ENCODE results near the gene KLHL14.

The KLHL14 gene

DNA sequence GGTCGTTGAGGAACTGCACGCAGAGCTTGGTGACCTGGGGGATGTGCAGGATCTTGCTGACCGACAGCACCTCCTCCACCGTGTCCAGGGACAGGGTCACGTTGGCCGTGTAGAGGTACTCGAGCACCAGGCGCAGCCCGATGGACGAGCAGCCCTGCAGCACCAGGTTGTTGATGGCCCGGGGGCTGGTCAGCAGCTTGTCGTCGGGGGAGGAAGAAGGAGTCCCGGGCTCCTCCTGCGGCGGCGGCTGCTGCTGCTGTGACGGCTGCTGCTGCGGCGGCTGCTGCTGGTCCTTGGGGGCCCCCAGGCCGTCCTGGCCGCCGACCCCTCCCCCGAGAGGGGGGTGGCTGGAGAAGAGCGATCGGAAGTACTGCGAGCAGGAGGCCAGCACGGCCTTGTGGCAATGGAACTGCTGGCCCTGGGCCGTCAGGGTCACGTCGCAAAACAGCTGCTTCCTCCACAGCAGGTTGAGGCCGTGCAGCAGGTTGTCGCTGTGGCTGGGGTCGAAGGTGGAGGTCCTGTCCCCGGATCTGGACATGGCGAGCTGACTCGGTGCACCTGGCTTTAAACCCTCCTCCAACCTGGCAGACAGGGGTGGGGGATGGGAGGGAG, 2.7 kb downstream of the KLHL14 start:
- no peak for DNase-seq (ENCODE audit: low read depth in 2 of 2)

DNA sequence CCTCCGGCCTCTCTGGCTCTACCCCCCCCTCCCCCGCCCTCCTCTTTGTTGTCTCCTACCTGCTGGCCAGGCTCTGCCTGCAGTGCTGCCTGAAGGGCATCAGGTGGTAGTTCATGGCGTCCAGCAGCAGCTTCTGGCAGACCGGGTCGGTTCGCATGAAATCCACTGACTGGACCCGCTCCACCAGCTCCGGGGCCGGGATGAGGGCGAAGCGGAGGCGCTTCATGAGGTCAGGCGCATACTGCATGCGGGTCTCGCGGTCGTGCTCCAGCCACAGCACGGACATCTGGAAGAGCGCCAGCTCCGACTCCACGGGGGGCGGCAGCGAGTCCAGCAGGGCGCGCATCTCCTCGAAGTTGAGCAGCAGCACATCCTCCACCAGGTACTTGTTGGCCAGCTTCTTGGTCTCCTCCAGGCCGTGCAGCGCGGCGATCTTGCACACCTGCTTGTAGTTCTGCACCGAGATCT, 3.2 kb downstream of the KLHL14 start:
- DNase-seq (ENCODE audit: low read depth in 2 of 2), result no peak

DNA sequence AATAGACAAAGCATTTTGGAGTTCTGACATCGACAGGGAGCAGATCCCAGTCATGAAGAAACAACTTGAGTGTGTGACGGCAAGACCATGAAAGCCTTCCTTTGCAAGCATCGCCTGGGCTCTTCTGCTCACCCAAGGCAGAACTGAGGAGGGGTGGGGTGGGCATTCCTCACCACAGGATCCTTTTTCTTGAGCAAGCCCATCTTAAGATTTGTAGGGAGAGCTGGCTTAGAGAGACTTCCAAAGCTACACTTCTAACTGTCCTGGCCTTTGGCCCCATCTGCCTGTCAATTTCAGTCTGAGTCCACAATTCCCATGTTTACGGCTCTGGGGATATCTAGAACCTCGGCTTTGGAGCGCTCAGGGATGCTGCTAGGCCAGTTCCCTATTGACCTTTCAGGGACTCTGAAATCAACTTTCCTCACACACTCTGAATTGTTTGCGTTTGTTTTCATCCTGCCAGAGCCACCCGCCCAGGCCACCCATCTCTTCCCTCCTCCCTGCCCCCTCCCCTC, 3.7 kb downstream of the KLHL14 start:
- DNase-seq (ENCODE audit: low read depth in 2 of 2), result no peak

DNA sequence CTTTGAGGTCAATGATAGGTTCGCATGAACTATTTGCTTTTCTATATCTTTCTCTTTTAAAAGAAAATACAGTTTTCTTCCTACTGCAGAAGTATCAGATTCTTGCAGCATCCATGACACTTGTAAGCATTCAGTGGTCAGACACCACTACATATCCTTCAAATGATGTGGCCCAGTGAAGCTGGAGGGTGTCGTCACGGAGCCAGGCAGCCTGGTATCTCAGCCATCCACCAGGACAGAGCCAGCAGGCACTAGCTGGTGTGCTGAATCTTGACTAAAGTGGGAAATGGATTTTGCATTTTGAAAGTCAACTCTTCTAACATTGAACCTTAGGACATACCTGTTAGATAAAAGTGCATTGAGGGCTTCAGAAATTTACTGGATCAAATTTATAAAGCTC, 5.4 kb downstream of the KLHL14 start:
- no peak for DNase-seq (ENCODE audit: low read depth in 2 of 2)

DNA sequence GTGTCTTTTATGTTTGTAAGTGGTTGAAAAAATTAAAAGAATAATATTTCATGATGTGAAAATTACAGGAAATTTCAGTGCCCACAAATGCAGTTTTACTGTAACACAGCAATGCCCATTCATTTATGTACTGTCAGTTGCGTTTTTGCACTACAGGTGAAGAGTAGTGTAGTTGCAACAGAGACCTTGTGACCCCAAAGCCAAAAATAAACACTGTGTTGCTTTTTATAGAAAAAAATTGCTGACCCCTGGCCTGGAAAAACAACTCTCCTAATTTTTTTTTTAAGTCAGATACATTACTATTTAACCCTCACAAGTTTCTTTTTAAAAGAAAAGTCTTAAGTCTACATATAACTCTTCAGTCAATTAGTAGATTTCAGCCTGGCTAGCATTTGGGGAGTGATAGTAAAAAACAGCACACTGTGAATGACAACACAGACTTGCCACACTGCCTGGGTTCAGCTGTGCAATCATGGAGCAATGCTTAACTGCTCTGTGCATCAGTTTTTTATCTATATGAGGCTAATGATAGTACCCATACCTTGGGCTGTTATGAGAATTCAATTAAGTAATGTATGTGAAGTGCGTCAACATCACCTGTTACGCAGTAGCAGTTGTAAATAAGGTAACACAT, 8.1 kb downstream of the KLHL14 start:
- DNase-seq (ENCODE audit: low read depth in 2 of 2), result no peak

DNA sequence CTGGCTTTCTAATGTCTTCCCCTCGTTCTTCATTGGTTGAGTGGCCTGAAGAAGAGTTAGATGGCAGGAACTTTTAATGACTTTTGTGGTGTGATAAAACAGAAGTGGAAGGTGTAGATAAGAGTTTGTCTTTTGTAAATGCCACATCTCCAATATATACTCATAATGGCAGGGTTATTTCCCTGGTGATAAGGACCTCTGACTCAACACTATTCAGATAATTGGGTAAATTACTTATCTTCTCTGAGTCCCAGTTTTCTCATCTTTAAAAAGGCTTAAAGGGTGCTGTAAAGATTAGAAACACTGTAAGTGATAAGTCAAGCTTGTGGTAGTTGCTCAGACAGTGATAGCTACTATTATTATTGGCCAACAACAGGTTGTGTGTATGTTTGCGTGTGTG, 9.5 kb downstream of the KLHL14 start:
- DNase-seq (ENCODE audit: low read depth in 2 of 2), result no peak

DNA sequence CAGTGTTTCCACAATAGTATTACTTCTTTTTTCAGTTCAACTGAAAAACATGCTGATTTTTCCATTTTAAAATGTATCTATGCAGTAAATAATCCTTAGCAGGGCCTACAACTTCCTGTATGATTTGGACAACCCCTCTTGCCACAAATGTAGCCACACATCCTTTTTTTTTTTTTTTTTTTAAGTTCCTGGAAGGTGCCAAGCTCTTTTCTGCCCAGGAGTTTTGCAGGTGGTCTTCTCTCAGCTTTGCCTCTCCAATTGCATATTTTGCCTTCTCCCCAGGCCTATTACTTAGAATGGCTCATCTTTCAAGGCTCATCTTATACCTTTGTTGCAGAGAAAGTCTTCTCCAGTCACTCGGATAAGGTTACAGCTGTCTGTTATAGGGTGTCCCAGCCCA, 11.6 kb downstream of the KLHL14 start:
- DNase-seq (ENCODE audit: low read depth in 2 of 2), result no peak

DNA sequence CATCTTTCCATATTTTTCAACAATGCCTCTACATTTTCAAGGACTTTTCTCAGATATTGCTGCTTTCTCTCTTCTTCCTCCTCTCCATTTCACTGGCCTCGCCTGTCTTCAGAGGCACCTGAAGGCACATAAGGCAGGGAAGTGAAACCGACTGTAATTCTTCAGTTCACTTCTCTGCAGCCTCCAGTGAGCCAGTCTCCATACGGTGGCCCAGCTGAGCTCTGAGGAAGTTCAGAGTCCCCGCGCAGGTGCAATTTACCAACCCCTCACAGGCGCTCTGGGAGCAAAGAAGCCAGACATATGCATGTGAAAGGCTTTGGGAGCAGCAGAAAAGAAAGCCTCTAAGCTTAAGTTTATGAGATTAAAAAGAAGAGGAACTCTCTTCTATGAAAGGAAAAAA, 12.4 kb downstream of the KLHL14 start:
- DNase-seq (ENCODE audit: low read depth in 2 of 2), result no peak

DNA sequence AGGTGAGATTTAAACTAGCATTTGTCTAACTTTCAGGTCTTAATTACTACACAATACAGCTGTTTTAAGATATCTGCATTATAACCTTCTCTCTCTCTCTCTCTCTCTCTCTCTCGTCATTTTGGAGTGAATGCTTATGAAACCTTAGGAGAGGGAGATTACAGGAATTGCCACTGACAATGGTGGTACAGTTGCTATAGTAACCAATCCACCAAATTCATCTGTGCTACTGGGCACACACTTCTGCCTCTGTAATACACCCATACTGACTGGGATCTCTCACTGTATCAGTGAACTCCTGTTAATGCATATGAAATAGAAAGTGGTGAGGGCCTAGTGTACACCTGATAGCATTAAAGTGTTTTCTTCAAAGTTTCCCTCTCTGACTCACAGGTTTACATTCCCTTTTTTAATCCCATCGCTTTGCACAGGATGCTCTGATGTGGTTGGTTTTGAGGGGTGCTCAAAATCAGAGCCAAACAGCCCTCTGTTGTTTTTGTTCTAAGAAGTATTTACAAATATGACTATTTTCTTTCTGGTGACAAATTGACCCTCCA, 13.1 kb downstream of the KLHL14 start:
- DNase-seq (ENCODE audit: low read depth in 2 of 2), result no peak

DNA sequence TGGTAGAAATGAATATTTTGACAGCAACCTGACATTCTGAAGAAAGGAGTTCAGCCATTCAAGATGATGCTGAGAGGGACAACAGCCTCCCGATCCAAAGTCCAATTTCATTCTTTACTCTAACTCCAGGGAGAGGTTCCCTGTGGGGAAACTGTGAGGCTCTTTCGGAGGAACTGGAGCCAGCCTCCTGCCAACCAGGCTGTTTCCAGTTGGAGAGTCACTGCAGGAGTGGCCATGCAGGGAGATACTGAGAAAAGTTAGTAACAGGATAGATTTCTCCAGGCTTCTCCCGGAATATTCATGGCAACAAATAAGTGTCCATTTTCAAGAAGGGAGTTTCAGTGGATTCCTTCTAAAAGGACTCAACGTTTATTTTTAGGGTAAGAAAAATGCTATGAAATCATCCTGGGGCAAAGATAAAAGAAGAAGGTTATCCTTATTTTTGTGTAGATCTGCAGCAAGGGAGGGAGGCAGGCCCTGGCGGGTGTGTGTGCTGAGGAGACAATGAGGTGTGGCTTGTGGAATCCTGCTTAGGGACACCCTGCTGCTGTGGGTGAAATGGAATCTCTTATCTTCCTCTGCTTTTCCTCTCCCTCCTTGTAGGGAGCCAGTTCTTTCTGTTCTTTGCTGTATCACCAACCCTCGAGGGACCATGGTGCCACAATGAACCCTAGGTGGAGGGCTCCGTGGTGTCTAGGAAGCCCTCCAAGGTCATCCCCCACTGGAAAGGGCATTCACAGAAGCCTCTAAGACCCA, 18.1 kb downstream of the KLHL14 start:
- no peak for DNase-seq (ENCODE audit: low read depth in 2 of 2)

DNA sequence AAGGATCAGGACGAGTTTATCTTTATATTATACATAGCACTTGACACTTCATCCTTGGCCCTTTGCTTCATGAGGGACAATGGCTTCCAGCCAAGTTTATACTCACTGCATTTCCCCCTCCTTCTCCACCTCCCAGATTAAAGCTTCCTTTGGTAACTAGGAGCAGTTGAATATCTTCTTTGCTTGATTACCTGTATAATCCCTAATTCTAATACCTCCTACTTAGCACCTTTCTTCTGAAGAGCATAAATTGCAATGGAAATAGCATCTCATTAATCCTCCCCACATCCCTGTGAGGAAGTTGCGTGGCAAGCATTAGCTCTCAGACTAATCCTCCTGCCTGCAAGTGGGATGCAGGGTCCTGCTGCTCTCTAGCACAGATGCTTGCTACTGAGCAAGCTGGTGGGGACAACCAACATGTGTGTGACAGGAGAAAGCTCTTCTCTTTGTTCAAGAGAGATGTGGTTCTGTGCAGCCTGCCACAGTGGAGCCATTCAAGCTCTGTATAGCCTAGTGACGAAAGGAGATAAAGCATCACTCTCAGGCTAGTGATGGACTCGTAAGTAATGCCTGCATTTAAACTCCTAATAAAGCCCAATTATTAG, 19.1 kb downstream of the KLHL14 start:
- DNase-seq (ENCODE audit: low read depth in 2 of 2), result no peak

DNA sequence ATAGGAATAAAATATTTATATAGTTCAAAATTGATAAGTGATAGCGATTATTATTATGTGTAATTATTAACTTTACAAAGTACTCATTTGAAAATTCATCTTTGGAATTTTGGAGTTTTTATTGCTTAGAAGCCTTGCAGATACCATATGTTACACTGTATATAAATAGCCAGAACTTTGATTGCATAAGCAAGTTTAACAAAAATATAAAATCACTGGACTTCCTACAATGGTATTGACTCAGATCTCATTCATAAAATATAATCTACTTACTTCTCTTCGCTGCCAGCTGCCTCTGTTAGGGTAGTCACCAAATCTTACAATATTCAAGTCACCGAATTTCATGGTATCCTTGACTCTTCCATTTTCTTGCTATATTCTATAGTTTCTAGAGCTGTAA, 22.5 kb downstream of the KLHL14 start:
- DNase-seq (ENCODE audit: low read depth in 2 of 2), result no peak

DNA sequence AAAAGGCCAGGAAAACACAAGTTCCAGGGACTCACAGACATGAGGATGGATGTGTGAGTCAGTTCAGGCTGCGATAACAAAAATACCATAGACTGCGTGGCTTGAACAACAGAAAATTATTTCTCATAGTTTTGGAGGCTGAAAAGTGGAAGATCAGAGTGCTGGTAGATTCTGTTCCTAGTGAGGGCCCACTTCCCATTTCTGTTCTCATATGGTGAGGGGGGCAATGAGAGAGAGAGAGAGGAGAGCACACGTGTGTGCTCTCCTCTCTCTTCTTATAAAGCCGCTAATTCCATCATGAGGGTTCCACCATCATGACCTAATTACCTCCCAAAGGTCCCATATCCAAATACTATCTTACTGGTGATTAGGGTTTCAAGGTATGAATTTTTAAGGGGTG, 23.0 kb downstream of the KLHL14 start:
- DNase-seq (ENCODE audit: low read depth in 2 of 2), result no peak

DNA sequence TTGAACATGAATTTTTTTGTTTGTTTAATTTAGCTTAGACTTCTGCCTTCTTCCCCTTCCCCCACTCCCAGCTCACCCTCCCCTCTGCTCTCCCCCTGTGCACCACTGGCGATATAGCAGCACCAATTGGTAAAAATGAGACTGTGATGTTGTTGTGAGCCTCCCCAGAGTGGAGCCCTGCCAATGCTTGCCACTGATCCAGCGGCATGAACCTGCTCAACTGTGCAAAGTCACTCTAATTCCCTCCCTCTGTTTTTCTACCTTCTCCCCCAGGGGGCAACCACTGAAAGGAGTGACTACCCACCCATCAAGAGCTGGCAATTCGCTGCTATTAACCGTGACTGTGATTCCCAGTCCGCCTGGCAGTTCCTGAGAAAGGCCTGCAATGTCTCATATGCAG, 30.2 kb downstream of the KLHL14 start:
- no peak for DNase-seq (ENCODE audit: low read depth in 2 of 2)

DNA sequence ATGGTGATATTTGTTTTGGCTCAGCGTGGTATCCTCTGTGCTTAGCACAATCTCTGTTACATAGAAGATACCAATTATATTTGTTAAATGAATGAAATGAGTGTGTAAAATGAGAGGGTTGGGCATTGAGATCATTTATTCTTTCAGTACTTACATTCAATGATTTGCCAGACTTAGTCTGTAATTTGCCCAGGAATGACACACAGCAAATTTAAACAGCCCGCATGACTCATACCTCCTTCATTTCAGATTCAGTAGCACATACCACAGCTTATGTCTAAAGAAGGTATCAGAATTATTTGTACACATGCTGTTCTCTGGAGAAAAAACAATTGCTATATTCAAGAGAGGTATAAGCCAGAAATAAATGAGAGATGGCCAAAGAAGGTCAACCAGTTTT, 37.0 kb downstream of the KLHL14 start:
- no peak for DNase-seq (ENCODE audit: low read depth in 2 of 2)

DNA sequence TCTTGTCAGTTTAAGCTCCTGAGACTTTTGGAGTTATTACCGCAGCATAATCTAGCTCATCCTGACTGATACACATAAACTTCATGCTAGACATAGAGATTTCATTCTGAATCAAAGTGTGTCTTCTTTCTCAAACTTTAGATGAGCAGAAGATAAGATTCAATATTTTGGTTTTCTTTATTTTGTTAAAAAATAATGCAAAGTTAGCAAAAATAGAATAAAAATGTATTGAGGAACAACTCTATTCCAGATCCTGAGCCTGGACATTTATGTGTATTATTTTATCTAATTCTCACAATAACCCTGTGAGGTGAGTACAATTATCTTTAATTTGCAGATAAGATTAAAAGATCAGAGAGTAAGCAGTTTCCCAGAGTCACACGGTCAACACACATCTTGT, 38.4 kb downstream of the KLHL14 start:
- DNase-seq (ENCODE audit: low read depth in 2 of 2), result no peak

DNA sequence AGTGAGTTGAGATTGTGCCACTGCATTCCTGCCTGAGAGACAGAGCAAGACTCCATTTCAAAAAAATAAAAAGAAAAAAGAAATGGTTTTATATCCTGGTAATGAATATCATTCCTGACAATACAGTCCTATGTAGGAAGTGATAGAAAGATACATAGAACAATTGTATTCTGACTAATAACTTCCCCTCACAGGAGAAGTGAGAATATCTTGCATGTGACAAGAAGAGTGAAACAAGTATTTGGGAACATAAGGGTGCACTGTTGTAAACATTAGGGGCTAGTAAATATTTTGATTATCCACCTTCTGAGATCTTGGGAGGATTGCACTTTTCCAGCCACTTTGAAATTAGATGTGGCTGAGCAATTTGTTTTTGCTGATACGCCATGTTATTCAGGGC, 40.7 kb downstream of the KLHL14 start:
- DNase-seq (ENCODE audit: low read depth in 2 of 2), result no peak

DNA sequence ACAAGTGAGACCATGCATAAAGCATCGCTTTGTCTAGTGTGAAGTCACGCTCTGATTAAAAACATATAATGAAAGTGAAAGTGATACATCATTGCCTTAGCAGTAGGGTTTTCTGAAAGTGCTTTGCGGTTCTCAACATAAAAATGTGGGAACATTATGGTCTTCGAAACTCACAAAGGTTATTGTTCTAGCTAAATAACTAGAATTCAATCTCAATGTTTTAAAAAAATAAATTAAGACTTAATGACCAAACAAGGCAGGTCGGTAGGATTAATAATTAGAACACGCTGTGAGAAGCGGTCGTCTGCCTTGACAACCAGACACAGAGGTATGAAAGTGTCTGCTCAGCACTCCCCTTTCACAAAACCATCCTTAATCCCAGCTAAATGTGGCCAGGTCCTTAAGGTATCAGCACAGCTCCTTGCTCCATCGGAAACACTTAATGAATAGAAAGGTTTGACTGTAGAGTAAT, 42.2 kb downstream of the KLHL14 start:
- DNase-seq (ENCODE audit: low read depth in 2 of 2), result no peak

DNA sequence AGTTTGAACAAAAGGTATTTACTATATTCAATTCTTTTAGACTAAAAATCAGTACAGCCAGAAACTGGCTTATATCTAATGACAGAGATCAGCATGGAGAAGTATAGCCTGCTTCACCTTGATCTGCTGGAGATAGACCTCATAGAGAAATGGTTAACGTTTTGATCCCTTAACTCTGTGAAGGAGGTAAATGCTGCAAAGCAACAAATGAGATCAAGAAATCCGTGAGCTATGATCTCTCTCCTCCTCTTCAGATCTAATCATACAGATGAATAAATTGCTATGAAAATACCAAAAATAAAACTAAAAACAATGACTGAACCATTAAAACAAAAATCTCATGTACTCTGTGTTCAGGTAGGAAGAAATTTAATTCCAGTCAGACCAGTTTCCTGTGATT, 42.8 kb downstream of the KLHL14 start:
- DNase-seq (ENCODE audit: low read depth in 2 of 2), result no peak

DNA sequence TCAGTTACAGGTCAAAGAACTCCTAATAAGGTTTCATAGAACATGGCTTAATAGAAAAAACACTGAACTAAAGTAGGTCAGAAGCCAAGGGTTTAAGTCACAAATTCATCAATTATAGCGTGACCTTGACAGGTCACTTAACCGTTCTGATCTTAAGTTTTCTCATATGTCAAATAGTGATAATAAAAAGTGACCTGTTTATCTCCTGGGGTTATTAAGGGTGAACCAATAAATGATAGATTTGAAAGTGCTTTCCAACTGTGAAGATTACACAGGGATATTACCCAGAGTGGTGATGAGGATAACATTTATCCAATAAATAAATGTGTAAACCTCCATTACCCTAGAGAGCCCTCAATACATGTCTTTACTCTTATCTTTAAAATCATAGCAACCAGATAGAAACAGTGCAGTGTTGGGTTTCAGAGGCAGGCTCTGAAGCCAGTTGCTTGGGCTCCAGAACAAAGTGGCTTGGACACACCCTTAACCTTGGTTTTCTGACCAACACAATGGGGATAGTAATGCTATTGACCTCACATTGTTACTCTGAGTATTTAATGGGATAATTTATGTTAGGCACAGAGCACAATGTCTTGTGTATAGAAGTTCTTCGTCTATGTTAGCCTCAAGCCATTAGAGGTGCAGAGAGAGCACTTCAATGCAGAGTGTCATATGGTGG, 48.6 kb downstream of the KLHL14 start:
- DNase-seq (ENCODE audit: low read depth in 2 of 2), result no peak

DNA sequence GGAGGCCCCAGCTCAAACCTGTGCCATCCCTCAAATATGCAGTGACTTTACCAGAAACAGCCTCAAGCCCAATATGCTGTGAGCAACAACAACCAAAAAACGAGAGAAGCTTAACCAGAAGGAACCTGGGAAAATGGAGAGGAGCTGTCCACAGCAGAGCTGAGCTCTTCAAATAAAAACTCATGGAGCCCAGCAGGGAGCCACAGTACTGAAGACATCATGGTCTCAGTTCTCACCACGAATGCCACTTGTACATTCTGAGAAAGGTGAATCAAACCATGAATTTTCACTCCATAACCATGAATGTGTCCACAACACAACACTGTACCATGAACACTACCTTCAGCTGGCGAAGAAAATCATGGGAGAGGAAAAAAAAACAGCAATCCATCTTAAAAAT, 50.5 kb downstream of the KLHL14 start:
- DNase-seq (ENCODE audit: low read depth in 2 of 2), result no peak

DNA sequence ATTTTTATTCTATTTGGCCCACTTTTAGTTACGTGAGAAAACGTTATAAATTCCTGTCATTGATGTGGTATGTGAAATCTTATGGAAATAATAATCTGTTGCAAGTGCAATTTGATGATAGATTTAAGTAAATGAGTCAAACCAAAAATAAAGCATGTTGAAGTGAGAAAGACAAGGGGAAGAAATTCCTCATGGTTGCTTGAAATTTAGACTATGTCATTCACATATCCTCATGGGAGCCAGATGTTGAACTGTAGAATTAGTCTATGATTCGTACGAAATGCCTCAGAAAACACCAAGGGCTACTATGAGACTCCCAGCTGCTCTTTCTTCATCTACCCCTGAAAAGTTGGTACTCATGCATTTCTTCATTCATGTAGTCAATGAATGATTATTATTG, 55.7 kb downstream of the KLHL14 start:
- DNase-seq (ENCODE audit: low read depth in 2 of 2), result no peak
